GM12878 (cell line): ENCODE results near the gene ABHD8. TPM values are rescaled to one million over a fixed set of nuclear protein-coding genes. Genes with fewer than 3 reads are reported as not detected.

Experiments used
- ATAC-seq: fragments of 200-7000 bp; cut with Tn5 transposase; 3 replicates; pipeline ENCODE4 v1.9.1; 2020; ENCODE audit warnings: mild to moderate bottlenecking, moderate library complexity
- BruUV-seq: library from RNA; stranded (reverse); fragments of 400-500 nt; replicated peaks from 2 replicates; lab custom pipeline; 2021; lab: Mats Ljungman, UMichigan
- CTCF ChIA-PET: fragments of 300-600 bp; sonication (Branson Sonifier 250); formaldehyde crosslinking; extraction: SDS; loops from one replicate; lab custom pipeline; 2021; ENCODE audit warnings: inconsistent platforms; lab: Yijun Ruan, JAX
- POLR2A ChIA-PET: fragments of 350-600 bp; formaldehyde crosslinking; extraction: SDS; loops from one replicate; lab custom pipeline; 2021; ENCODE audit warnings: inconsistent platforms; lab: Charles Lee
- RAD21 ChIA-PET: fragments of 300-600 bp; sonication (Branson Sonifier 250); formaldehyde crosslinking; loops from one replicate; lab custom pipeline; 2023; ENCODE audit warnings: antibody characterized with exemption; ENCODE audit not compliant: unreplicated experiment; lab: Charles Lee
- SMC1A ChIA-PET: fragments of 300-600 bp; sonication (Branson Sonifier 250); formaldehyde crosslinking; loops from one replicate; lab custom pipeline; 2023; ENCODE audit not compliant: unreplicated experiment, uncharacterized antibody; lab: Charles Lee
- DNase-seq: peaks from one replicate; pipeline ENCODE4 v3.0.0-alpha.2; 2011; ENCODE audit warnings: low read depth, low spot score
- FAIRE-seq: peaks from 3 replicates; lab custom pipeline; 2011; peaks lifted over from hg19 to GRCh38; lab: Jason Lieb, UNC
- H2AFZ ChIP-seq: 2 replicates; pipeline ENCODE4 v1.6.0; 2011; ENCODE audit warnings: low read depth, low read length, control low read depth; ENCODE audit not compliant: control insufficient read depth
- H3K27ac ChIP-seq: 2 replicates; pipeline ENCODE4 v1.5.1; 2011; ENCODE audit warnings: control low read depth; ENCODE audit not compliant: control insufficient read depth, insufficient read depth
- H3K27me3 ChIP-seq, 2 experiments: replicated peaks in 1 of 2; 2 replicates each; pipeline versions ENCODE4 v1.6.0 to v1.6.1; 2011; ENCODE audit warnings: low read length in 1 of 2; ENCODE audit not compliant: control insufficient read depth in 2 of 2, insufficient read depth in 2 of 2
- H3K36me3 ChIP-seq, 2 experiments: 2 replicates each; pipeline ENCODE4 v1.5.1; 2011; ENCODE audit warnings: low read length in 1 of 2; ENCODE audit not compliant: control insufficient read depth in 2 of 2, insufficient read depth in 2 of 2
- H3K4me1 ChIP-seq: 2 replicates; pipeline ENCODE4 v1.6.1; 2011; ENCODE audit warnings: mild to moderate bottlenecking, low read length, moderate library complexity, mixed read lengths; ENCODE audit not compliant: control insufficient read depth, insufficient read depth
- H3K4me2 ChIP-seq: 2 replicates; pipeline ENCODE4 v1.6.0; 2011; ENCODE audit warnings: control low read depth; ENCODE audit not compliant: control insufficient read depth, insufficient read depth
- H3K4me3 ChIP-seq: fragments of 200-600 bp; sonication (generic); 2 replicates; pipeline ENCODE4 v1.5.1; 2016
- H3K79me2 ChIP-seq: 2 replicates; pipeline ENCODE4 v1.6.0; 2011; ENCODE audit warnings: low read length; ENCODE audit not compliant: control insufficient read depth, insufficient read depth
- H3K9ac ChIP-seq: 2 replicates; pipeline ENCODE4 v1.8.0; 2011; ENCODE audit warnings: low read length, control low read depth, mixed read lengths; ENCODE audit not compliant: control insufficient read depth, insufficient read depth
- H3K9me3 ChIP-seq: replicated peaks from 3 replicates; pipeline ENCODE4 v1.5.1; 2011; ENCODE audit warnings: mild to moderate bottlenecking, low read length; ENCODE audit not compliant: control insufficient read depth, insufficient read depth
- H4K20me1 ChIP-seq: 2 replicates; pipeline ENCODE4 v1.6.0; 2011; ENCODE audit not compliant: control insufficient read depth, insufficient read depth
- BCL11A ChIP-seq: IDR thresholded peaks from 2 replicates; pipeline ENCODE4 v1.6.1; 2011; ENCODE audit warnings: low read depth, low read length
- BHLHE40 ChIP-seq, 2 experiments: fragments of 450-650 bp in 1 of 2; IDR thresholded peaks; 2 replicates each; pipeline ENCODE4 v1.6.1; 2011 to 2017; ENCODE audit warnings: low read depth in 2 of 2, borderline replicate concordance in 1 of 2, improper control_type of control experiment in 1 of 2, low read length in 1 of 2, mild to moderate bottlenecking in 1 of 2
- NBN ChIP-seq: fragments of 450-650 bp; IDR thresholded peaks from 2 replicates; pipeline ENCODE4 v1.6.1; 2016
- NR2C2 ChIP-seq: IDR thresholded peaks from 2 replicates; pipeline ENCODE4 v1.6.1; 2011; ENCODE audit warnings: borderline replicate concordance, low read depth; ENCODE audit not compliant: control insufficient read depth, insufficient read length
- PAX8 ChIP-seq: fragments of 450-650 bp; IDR thresholded peaks from 2 replicates; pipeline ENCODE4 v1.6.1; 2017; ENCODE audit warnings: mild to moderate bottlenecking, moderate library complexity
- RAD21 ChIP-seq: IDR thresholded peaks from 2 replicates; pipeline ENCODE4 v1.6.1; 2011; ENCODE audit warnings: mild to moderate bottlenecking, low read depth, low read length, moderate library complexity; ENCODE audit not compliant: insufficient read depth
- RCOR1 ChIP-seq: conservative IDR thresholded peaks from 2 replicates; pipeline ENCODE4 v1.6.1; 2012; ENCODE audit warnings: low read depth, low read length, improper control_type of control experiment
- WGBS: methylation state at CpG from one replicate; pipeline ENCODE4 v1.1.6; 2016; ENCODE audit warnings: low lambda C conversion rate; ENCODE audit not compliant: insufficient replicate concordance, insufficient coverage; ENCODE audit errors: missing lambda C conversion rate; 5-methylcytosine and 5-hydroxymethylcytosine counted together
- in situ Hi-C: fragments of 300-500 bp; cut with MboI; formaldehyde crosslinking; loops from 9 replicates; pipeline ENCODE4 v1.14.3; 2018; ENCODE audit warnings: mixed read lengths
- intact Hi-C: fragments of 100-400 bp; cut with micrococcal nuclease; formaldehyde crosslinking; loops from one replicate; pipeline ENCODE4 v1.14.2; 2022; ENCODE audit not compliant: unreplicated experiment
- polyA plus RNA-seq, 11 experiments: library from polyadenylated mRNA; depleted of rRNA in 4 of 11; unstranded in 6 of 11; stranded (reverse) in 5 of 11; fragments of >200 nt; fragmentation: Nextera tagmentation in 4 of 11; fragmentation: Illumina TruSeq in 1 of 11; extraction: Ambion mirVana in 4 of 11; extraction: Trizol in 1 of 11; gene quantifications; 1 replicate in 1 of 11; 2 replicates in 10 of 11; pipeline versions ENCODE4 v1.2.1 to v1.2.3, GENCODE V29; 2011 to 2016; ENCODE audit warnings: inconsistent platforms in 2 of 11, missing spikeins in 2 of 11, low read depth in 1 of 11
- total RNA-seq, 4 experiments: library from RNA; depleted of rRNA in 3 of 4; stranded (reverse); fragments of >200 nt in 3 of 4; fragmentation: Illumina TruSeq in 1 of 4; extraction: Trizol in 1 of 4; gene quantifications; 2 replicates each; pipeline versions ENCODE4 v1.2.1 to v1.2.3, GENCODE V29; 2013 to 2021
- TF ChIP-seq, protein P1 (sequence below): fragments of 450-650 bp; IDR thresholded peaks from 2 replicates; pipeline ENCODE4 v1.6.1; 2017; ENCODE audit warnings: low read depth, mild to moderate bottlenecking, moderate library complexity
- TF ChIP-seq, protein P2 (sequence below): fragments of 450-650 bp; formaldehyde crosslinking; IDR thresholded peaks from 2 replicates; pipeline ENCODE4 v1.5.0; 2022; ENCODE audit warnings: mild to moderate bottlenecking, missing genetic modification characterization

ABHD8 gene
- total and polyA plus RNA-seq, 10 of the 15 experiments (the other 5 are each of a cell fraction or from before 2014, with no cell fraction given) = 0.03 to 12.5 (median 6.0) TPM

DNA sequence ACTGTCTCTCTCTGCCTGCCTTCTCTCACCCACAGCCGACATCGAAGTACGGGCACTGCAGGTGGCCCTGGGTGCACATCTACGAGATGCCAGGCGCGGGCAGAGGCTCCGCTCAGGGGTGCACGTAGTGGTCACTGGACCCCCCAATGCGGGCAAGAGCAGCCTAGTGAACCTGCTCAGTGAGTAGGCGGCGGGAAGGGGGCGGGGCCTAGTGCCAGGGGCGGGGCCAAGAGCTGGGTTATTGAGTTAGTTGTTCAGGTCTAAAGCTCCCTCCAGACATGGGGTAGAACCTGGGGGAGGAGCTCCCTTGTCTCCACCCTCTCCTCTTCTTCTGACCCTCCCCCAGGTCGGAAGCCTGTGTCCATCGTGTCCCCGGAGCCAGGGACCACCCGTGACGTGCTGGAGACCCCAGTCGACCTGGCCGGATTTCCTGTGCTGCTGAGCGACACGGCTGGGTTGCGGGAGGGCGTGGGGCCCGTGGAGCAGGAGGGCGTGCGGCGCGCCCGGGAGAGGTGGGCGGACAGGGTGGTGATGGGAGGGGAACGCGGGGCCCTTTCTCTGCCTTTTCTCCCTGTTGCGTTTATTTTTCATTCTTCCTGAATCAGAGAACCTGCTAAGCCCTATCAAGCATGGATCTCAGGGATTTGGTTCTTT lies 36.0 kb upstream of the ABHD8 start:
- H3K4me3 ChIP-seq = no peak overlapping the region
- peaks cover 16% of the 10 kb centered on the region for H3K4me1 ChIP-seq
- 88% methylated on average over 26 of the region's 34 CpGs for WGBS
- intact Hi-C loops (loop anchor here (5.0 kb wide), 1 partner anchor 47 kb away; no protein-coding TSS in a partner anchor), in situ Hi-C loops (no loop called here)
- SMC1A ChIA-PET = no interaction called here
- CTCF ChIA-PET = interaction anchor here (1.3 kb wide), 1 partner anchor 53 kb away, joined by 3 read pairs; no protein-coding TSS in a partner anchor
- RAD21 ChIA-PET = interaction anchor here (0.6 kb wide), 1 partner anchor 12 kb away, joined by 3 read pairs; no protein-coding TSS in a partner anchor
- no TSS peak for BruUV-seq
- H2AFZ ChIP-seq = no peak overlapping the region
- H3K79me2 ChIP-seq = peaks cover 6% of the 10 kb centered on the region
- FAIRE-seq = no peak
- H3K4me2 ChIP-seq = peak overlapping the region; percentile 100; the same call in 1 of the 2 replicates
- no peaks in the 10 kb centered on the region for H3K27me3 ChIP-seq
- POLR2A ChIA-PET = interaction anchor here (1.0 kb wide), 1 partner anchor 46 kb away, joined by 3 read pairs; no protein-coding TSS in a partner anchor
- H3K9me3 ChIP-seq = no peaks in the 10 kb centered on the region
- ATAC-seq = no peak
- H3K36me3 ChIP-seq = no peaks in the 10 kb centered on the region; a peak in 2 of 4 replicates
- no peak for DNase-seq
- H3K27ac ChIP-seq = no peak overlapping the region
- no peaks in the 10 kb centered on the region for H4K20me1 ChIP-seq
- TF ChIP-seq PAX8 (no peak), RCOR1 (no peak), BHLHE40 (IDR thresholded peaks at IDR 0.05; ENCODE audit: borderline replicate concordance in 1 of 2, low read depth in 2 of 2, low read length in 1 of 2) (no peak)
- TF ChIP-seq, all 136 proteins: peak for 0
- H3K9ac ChIP-seq = no peak overlapping the region

GRCh38 chr19:17338433-17339078 lies 35.3 kb upstream of the ABHD8 start:
- intact Hi-C loops = loop anchor here (5.0 kb wide), 1 partner anchor 46 kb away; no protein-coding TSS in a partner anchor
- no TSS peak for BruUV-seq
- TF ChIP-seq, protein P1, sequence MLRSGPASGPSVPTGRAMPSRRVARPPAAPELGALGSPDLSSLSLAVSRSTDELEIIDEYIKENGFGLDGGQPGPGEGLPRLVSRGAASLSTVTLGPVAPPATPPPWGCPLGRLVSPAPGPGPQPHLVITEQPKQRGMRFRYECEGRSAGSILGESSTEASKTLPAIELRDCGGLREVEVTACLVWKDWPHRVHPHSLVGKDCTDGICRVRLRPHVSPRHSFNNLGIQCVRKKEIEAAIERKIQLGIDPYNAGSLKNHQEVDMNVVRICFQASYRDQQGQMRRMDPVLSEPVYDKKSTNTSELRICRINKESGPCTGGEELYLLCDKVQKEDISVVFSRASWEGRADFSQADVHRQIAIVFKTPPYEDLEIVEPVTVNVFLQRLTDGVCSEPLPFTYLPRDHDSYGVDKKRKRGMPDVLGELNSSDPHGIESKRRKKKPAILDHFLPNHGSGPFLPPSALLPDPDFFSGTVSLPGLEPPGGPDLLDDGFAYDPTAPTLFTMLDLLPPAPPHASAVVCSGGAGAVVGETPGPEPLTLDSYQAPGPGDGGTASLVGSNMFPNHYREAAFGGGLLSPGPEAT = no peak
- TF ChIP-seq RAD21 (no peak), BCL11A (no peak), NBN (no peak), NR2C2 (no peak)
- TF ChIP-seq, protein P2, sequence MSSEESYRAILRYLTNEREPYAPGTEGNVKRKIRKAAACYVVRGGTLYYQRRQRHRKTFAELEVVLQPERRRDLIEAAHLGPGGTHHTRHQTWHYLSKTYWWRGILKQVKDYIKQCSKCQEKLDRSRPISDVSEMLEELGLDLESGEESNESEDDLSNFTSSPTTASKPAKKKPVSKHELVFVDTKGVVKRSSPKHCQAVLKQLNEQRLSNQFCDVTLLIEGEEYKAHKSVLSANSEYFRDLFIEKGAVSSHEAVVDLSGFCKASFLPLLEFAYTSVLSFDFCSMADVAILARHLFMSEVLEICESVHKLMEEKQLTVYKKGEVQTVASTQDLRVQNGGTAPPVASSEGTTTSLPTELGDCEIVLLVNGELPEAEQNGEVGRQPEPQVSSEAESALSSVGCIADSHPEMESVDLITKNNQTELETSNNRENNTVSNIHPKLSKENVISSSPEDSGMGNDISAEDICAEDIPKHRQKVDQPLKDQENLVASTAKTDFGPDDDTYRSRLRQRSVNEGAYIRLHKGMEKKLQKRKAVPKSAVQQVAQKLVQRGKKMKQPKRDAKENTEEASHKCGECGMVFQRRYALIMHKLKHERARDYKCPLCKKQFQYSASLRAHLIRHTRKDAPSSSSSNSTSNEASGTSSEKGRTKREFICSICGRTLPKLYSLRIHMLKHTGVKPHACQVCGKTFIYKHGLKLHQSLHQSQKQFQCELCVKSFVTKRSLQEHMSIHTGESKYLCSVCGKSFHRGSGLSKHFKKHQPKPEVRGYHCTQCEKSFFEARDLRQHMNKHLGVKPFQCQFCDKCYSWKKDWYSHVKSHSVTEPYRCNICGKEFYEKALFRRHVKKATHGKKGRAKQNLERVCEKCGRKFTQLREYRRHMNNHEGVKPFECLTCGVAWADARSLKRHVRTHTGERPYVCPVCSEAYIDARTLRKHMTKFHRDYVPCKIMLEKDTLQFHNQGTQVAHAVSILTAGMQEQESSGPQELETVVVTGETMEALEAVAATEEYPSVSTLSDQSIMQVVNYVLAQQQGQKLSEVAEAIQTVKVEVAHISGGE = no peak

More at GRCh38 chr19:17338433-17339078, 35.3 kb upstream of the ABHD8 start:
- Histone ChIP-seq H3K9ac (peak overlapping the region; percentile 88; the same call in 1 of the 2 replicates), H3K27ac (no peak overlapping the region), H4K20me1 (no peaks in the 10 kb centered on the region), H2AFZ (no peak overlapping the region), H3K4me1 (peaks cover 21% of the 10 kb centered on the region), H3K4me3 (peak overlapping the region; percentile 100), H3K9me3 (no peaks in the 10 kb centered on the region), H3K27me3 (no peaks in the 10 kb centered on the region), H3K4me2 (peak overlapping the region; percentile 100), H3K79me2 (peaks cover 6% of the 10 kb centered on the region), H3K36me3 (no peaks in the 10 kb centered on the region; a peak in 2 of 4 replicates)
- ChIA-PET RAD21 (interaction anchor here (0.6 kb wide), 1 partner anchor 11 kb away, joined by 3 read pairs; no protein-coding TSS in a partner anchor), POLR2A (interaction anchor here (0.6 to 1.0 kb wide), 2 partner anchors 33 to 47 kb away, joined by 3 read pairs; no protein-coding TSS in a partner anchor), SMC1A (no interaction called here), CTCF (interaction anchor here (1.3 kb wide), 1 partner anchor 53 kb away, joined by 3 read pairs; no protein-coding TSS in a partner anchor)
- ATAC-seq (no peak), DNase-seq (no peak), FAIRE-seq (no peak)
- 91% methylated on average over 28 of the region's 30 CpGs for WGBS
- in situ Hi-C loops = no loop called here
